ENCODE data around the gene PARVA.

- TF ChIP-seq POLR2A (IDR thresholded peaks at IDR 0.05; ENCODE audit: low read depth, low read length) (no peak), SPI1 (IDR thresholded peaks at IDR 0.05; ENCODE audit: low read depth, low read length) (no peak), TAF1 (IDR thresholded peaks at IDR 0.05; ENCODE audit: low read depth, low read length) (no peak)
These were observed 175.3 kb downstream of the PARVA start for GRCh38 chr11:12552692-12553091.

Measured in GM12891 (cell line).